Lower leg skin (tissue), 3 donors: Measurements from ENCODE around the gene CEP112.

Source experiments
- CTCF ChIP-seq, 3 donors: fragments of 450-650 bp; IDR thresholded peaks; one replicate each; pipeline ENCODE4 v1.5.1; 2016; ENCODE audit warnings: antibody characterized with exemption in 3 of 3, mild to moderate bottlenecking in 3 of 3, moderate library complexity in 2 of 3
- POLR2A ChIP-seq, 2 donors: fragments of 450-650 bp; IDR thresholded peaks; one replicate each; pipeline ENCODE4 v1.6.1; 2016 to 2017; ENCODE audit warnings: antibody characterized with exemption in 2 of 2, mild to moderate bottlenecking in 1 of 2, moderate library complexity in 1 of 2

- TF ChIP-seq CTCF (IDR thresholded peaks at IDR 0.05) (no peak), POLR2A (IDR thresholded peaks at IDR 0.05) (no peak)
Observed at GRCh38 chr17:65727832-65728231, 464.1 kb downstream of the CEP112 start.
